Limb (tissue), 2 donors: Measurements from ENCODE around the gene E2F2.
"Not testable (repeated sequence)": the region's sequence is repeated elsewhere in the genome, so short reads cannot be mapped to it uniquely, and the experiment has no call there.

Source experiments
- DNase-seq, 2 donors: peaks; one replicate each; pipeline ENCODE4 v3.0.0-alpha.2; 2016; ENCODE audit errors: extremely low spot score in 2 of 2

E2F2 gene

GRCh38 chr1:23524716-23525401 lies 6.2 kb downstream of the E2F2 start:
- DNase-seq: peak; percentile 43 to 69

- DNase-seq: no peak
Observed at GRCh38 chr1:23524163-23524562, 6.9 kb downstream of the E2F2 start.

- no peak for DNase-seq
Observed at GRCh38 chr1:23522244-23522982, 8.6 kb downstream of the E2F2 start.

- DNase-seq: no peak
Observed at GRCh38 chr1:23521588-23521987, 9.4 kb downstream of the E2F2 start.

- DNase-seq: no peak
Observed at GRCh38 chr1:23517581-23517980, 13.5 kb downstream of the E2F2 start.

GRCh38 chr1:23515905-23516304 lies 15.1 kb downstream of the E2F2 start:
- no peak for DNase-seq

GRCh38 chr1:23514111-23514679 lies 16.8 kb downstream of the E2F2 start:
- no peak for DNase-seq

- no peak for DNase-seq
Observed at GRCh38 chr1:23509896-23510295, 21.1 kb downstream of the E2F2 start.

- DNase-seq: no peak
Observed at GRCh38 chr1:23506376-23507107, 24.5 kb downstream of the E2F2 start.

- no peak for DNase-seq
Observed at GRCh38 chr1:23505851-23506250, 25.2 kb downstream of the E2F2 start.

- not testable (repeated sequence) for DNase-seq
Observed at GRCh38 chr1:23504156-23504555, 26.9 kb downstream of the E2F2 start.

- DNase-seq: no peak
Observed at GRCh38 chr1:23502951-23503350, 28.1 kb downstream of the E2F2 start.

- DNase-seq: no peak
Observed at GRCh38 chr1:23500466-23500865, 30.6 kb downstream of the E2F2 start.

- no peak for DNase-seq
Observed at GRCh38 chr1:23497777-23498439, 33.1 kb downstream of the E2F2 start.

- no peak for DNase-seq
Observed at GRCh38 chr1:23496490-23497181, 34.4 kb downstream of the E2F2 start.

- not testable (repeated sequence) for DNase-seq
Observed at GRCh38 chr1:23494836-23495235, 36.2 kb downstream of the E2F2 start.

GRCh38 chr1:23492776-23493175 lies 38.3 kb downstream of the E2F2 start:
- not testable (repeated sequence) for DNase-seq

- DNase-seq: no peak
Observed at GRCh38 chr1:23492132-23492720, 38.8 kb downstream of the E2F2 start.

- no peak for DNase-seq
Observed at GRCh38 chr1:23489842-23490241, 41.2 kb downstream of the E2F2 start.

GRCh38 chr1:23485002-23485332 lies 46.1 kb downstream of the E2F2 start:
- DNase-seq: no peak
